HCT116 (cell line): Measurements from ENCODE around the gene LIG3.

Source experiments
- CEBPB ChIP-seq: IDR thresholded peaks from 2 replicates; pipeline ENCODE4 v1.6.1; 2012; ENCODE audit warnings: low read depth
- ELF1 ChIP-seq: IDR thresholded peaks from 2 replicates; pipeline ENCODE4 v1.6.1; 2012; ENCODE audit warnings: low read depth, borderline replicate concordance
- EZH2 ChIP-seq: fragments of 200-600 bp; sonication (generic); IDR thresholded peaks from 2 replicates; pipeline ENCODE4 v1.6.1; 2017; ENCODE audit warnings: antibody characterized with exemption, mixed run types
- POLR2A ChIP-seq: IDR thresholded peaks from 2 replicates; pipeline ENCODE4 v1.7.0; 2011; ENCODE audit warnings: borderline replicate concordance; ENCODE audit not compliant: insufficient read depth, insufficient read length; ENCODE audit errors: extremely low read depth
- POLR2AphosphoS5 ChIP-seq: IDR thresholded peaks from 2 replicates; pipeline ENCODE4 v1.6.1; 2011; ENCODE audit warnings: mild to moderate bottlenecking, low read depth, low read length, moderate library complexity
- SIN3A ChIP-seq: IDR thresholded peaks from 2 replicates; pipeline ENCODE4 v1.6.1; 2012; ENCODE audit warnings: low read depth
- SRF ChIP-seq: IDR thresholded peaks from 2 replicates; pipeline ENCODE4 v1.6.1; 2012; ENCODE audit warnings: low read depth
- YY1 ChIP-seq: IDR thresholded peaks from 2 replicates; pipeline ENCODE4 v1.6.1; 2011; ENCODE audit warnings: low read length, low read depth, moderate library complexity, mild to moderate bottlenecking; ENCODE audit not compliant: insufficient replicate concordance; ENCODE audit errors: extremely low read depth
- ZFX ChIP-seq: fragments of 450-650 bp; IDR thresholded peaks from 2 replicates; pipeline ENCODE4 v1.6.1; 2017
- ZNF274 ChIP-seq: fragments of 200-500 bp; sonication (Bioruptor generic); IDR thresholded peaks from 2 replicates; pipeline ENCODE4 v1.6.1; 2014; ENCODE audit warnings: mild to moderate bottlenecking, low read depth, low read length, inconsistent platforms
- TF ChIP-seq, protein P1 (sequence below), 3 experiments: fragments of 200-600 bp in 1 of 3; sonication (generic) in 1 of 3; IDR thresholded peaks in 2 of 3; conservative IDR thresholded peaks in 1 of 3; 2 replicates each; pipeline ENCODE4 v1.5.1; 2012 to 2017; ENCODE audit warnings: low read depth in 2 of 3, low read length in 2 of 3, antibody characterized with exemption in 1 of 3, borderline replicate concordance in 1 of 3, control low read depth in 1 of 3, mild to moderate bottlenecking in 1 of 3, mixed read lengths in 1 of 3, mixed run types in 1 of 3, moderate library complexity in 1 of 3; ENCODE audit not compliant: insufficient read depth in 1 of 3
- TF ChIP-seq, protein P2 (sequence below): IDR thresholded peaks from 2 replicates; pipeline ENCODE4 v1.6.1; 2012

- TF ChIP-seq SIN3A: no peak
- TF ChIP-seq, protein P1, sequence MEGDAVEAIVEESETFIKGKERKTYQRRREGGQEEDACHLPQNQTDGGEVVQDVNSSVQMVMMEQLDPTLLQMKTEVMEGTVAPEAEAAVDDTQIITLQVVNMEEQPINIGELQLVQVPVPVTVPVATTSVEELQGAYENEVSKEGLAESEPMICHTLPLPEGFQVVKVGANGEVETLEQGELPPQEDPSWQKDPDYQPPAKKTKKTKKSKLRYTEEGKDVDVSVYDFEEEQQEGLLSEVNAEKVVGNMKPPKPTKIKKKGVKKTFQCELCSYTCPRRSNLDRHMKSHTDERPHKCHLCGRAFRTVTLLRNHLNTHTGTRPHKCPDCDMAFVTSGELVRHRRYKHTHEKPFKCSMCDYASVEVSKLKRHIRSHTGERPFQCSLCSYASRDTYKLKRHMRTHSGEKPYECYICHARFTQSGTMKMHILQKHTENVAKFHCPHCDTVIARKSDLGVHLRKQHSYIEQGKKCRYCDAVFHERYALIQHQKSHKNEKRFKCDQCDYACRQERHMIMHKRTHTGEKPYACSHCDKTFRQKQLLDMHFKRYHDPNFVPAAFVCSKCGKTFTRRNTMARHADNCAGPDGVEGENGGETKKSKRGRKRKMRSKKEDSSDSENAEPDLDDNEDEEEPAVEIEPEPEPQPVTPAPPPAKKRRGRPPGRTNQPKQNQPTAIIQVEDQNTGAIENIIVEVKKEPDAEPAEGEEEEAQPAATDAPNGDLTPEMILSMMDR (IDR thresholded peaks at IDR 0.05 in 2 of 3, conservative IDR thresholded peaks at IDR 0.05 in 1 of 3; ENCODE audit: borderline replicate concordance in 1 of 3, insufficient read depth in 1 of 3, low read depth in 2 of 3, low read length in 2 of 3): no peak
- no peak for TF ChIP-seq POLR2A
- TF ChIP-seq EZH2: no peak
- no peak for TF ChIP-seq YY1
- TF ChIP-seq ZFX: no peak
- no peak for TF ChIP-seq CEBPB
- TF ChIP-seq ZNF274: no peak
- no peak for TF ChIP-seq ELF1
- TF ChIP-seq POLR2AphosphoS5: no peak
- TF ChIP-seq, protein P2, sequence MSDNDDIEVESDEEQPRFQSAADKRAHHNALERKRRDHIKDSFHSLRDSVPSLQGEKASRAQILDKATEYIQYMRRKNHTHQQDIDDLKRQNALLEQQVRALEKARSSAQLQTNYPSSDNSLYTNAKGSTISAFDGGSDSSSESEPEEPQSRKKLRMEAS: no peak
- TF ChIP-seq SRF: no peak
These were observed 41.4 kb downstream of the LIG3 start for GRCh38 chr17:35021520-35022380.
